GM18507 (cell line): ENCODE results near the gene WDPCP.
"Not testable (repeated sequence)": the region's sequence is repeated elsewhere in the genome, so short reads cannot be mapped to it uniquely, and the experiment has no call there.

Experiments used
- DNase-seq: peaks from one replicate; pipeline ENCODE4 v3.0.0; 2011; ENCODE audit warnings: low read depth; ENCODE audit not compliant: insufficient read length; ENCODE audit errors: extremely low spot score
- FAIRE-seq: peaks from 2 replicates; lab custom pipeline; 2011; peaks lifted over from hg19 to GRCh38; lab: Jason Lieb, UNC

Gene WDPCP

GRCh38 chr2:63310614-63311013 is 277.7 kb downstream of the WDPCP start:
- DNase-seq (no peak), FAIRE-seq (no peak)

- DNase-seq (no peak), FAIRE-seq (no peak)
Measured at GRCh38 chr2:63301481-63301880, 286.8 kb downstream of the WDPCP start.

GRCh38 chr2:63300835-63301234 is 287.4 kb downstream of the WDPCP start:
- DNase-seq, result no peak

GRCh38 chr2:63287956-63288355 is 300.3 kb downstream of the WDPCP start:
- DNase-seq, result no peak

More at GRCh38 chr2:63300835-63301234, 287.4 kb downstream of the WDPCP start:
- no peak for FAIRE-seq

GRCh38 chr2:63286520-63286919 is 301.8 kb downstream of the WDPCP start:
- FAIRE-seq, DNase-seq: not testable (repeated sequence)

More at GRCh38 chr2:63287956-63288355, 300.3 kb downstream of the WDPCP start:
- FAIRE-seq, result no peak

- FAIRE-seq (no peak), DNase-seq (no peak)
Measured at GRCh38 chr2:63283273-63283672, 305.0 kb downstream of the WDPCP start.

GRCh38 chr2:63272560-63272959 is 315.7 kb downstream of the WDPCP start:
- FAIRE-seq, result no peak
- DNase-seq, result no peak

GRCh38 chr2:63270717-63271116 is 317.6 kb downstream of the WDPCP start:
- FAIRE-seq, result no peak

GRCh38 chr2:63268946-63269345 is 319.3 kb downstream of the WDPCP start:
- DNase-seq (no peak), FAIRE-seq (no peak)

More at GRCh38 chr2:63270717-63271116, 317.6 kb downstream of the WDPCP start:
- DNase-seq, result no peak

GRCh38 chr2:63261137-63261621 is 327.1 kb downstream of the WDPCP start:
- FAIRE-seq, result no peak
- no peak for DNase-seq

- no peak for FAIRE-seq
- DNase-seq, result no peak
Measured at GRCh38 chr2:63257473-63257872, 330.8 kb downstream of the WDPCP start.

GRCh38 chr2:63249161-63249560 is 339.1 kb downstream of the WDPCP start:
- FAIRE-seq (no peak), DNase-seq (no peak)

- FAIRE-seq, result no peak
- DNase-seq, result no peak
Measured at GRCh38 chr2:63242747-63243146, 345.5 kb downstream of the WDPCP start.

- no peak for FAIRE-seq
- no peak for DNase-seq
Measured at GRCh38 chr2:63225964-63226686, 362.2 kb downstream of the WDPCP start.

GRCh38 chr2:63218800-63219526 is 369.3 kb downstream of the WDPCP start:
- DNase-seq (no peak), FAIRE-seq (no peak)

- FAIRE-seq (no peak), DNase-seq (no peak)
Measured at GRCh38 chr2:63195310-63195709, 393.0 kb downstream of the WDPCP start.

- FAIRE-seq (no peak), DNase-seq (no peak)
Measured at GRCh38 chr2:63194175-63194574, 394.1 kb downstream of the WDPCP start.

GRCh38 chr2:63192889-63193774 is 395.1 kb downstream of the WDPCP start:
- FAIRE-seq (no peak), DNase-seq (no peak)

GRCh38 chr2:63192169-63192888 is 395.9 kb downstream of the WDPCP start:
- FAIRE-seq (no peak), DNase-seq (no peak)
